ENCODE data around the gene ATP6V1C2.

ATP6V1C2 gene

GRCh38 chr2:10759151-10759714, 37.8 kb downstream of the ATP6V1C2 start:
- no peak overlapping the region for H3K4me3 ChIP-seq (ENCODE audit: low read depth, low read length)
- DNase-seq (ENCODE audit: low read depth) = no peak
- TF ChIP-seq CTCF (IDR thresholded peaks at IDR 0.05; ENCODE audit: insufficient read depth, low read depth, low read length, missing control alignments) = no peak

- DNase-seq (ENCODE audit: low read depth) = no peak
- TF ChIP-seq CTCF (IDR thresholded peaks at IDR 0.05; ENCODE audit: insufficient read depth, low read depth, low read length, missing control alignments) = no peak
- no peak overlapping the region for H3K4me3 ChIP-seq (ENCODE audit: low read depth, low read length)
These were observed 39.5 kb downstream of the ATP6V1C2 start for GRCh38 chr2:10760794-10761504.

- no peak for DNase-seq (ENCODE audit: low read depth)
- H3K4me3 ChIP-seq (ENCODE audit: low read depth, low read length) = no peak overlapping the region
- no peak for TF ChIP-seq CTCF (IDR thresholded peaks at IDR 0.05; ENCODE audit: insufficient read depth, low read depth, low read length, missing control alignments)
These were observed 40.2 kb downstream of the ATP6V1C2 start for GRCh38 chr2:10761591-10761990.

GRCh38 chr2:10762651-10763460, 41.4 kb downstream of the ATP6V1C2 start:
- no peak for TF ChIP-seq CTCF (IDR thresholded peaks at IDR 0.05; ENCODE audit: insufficient read depth, low read depth, low read length, missing control alignments)
- H3K4me3 ChIP-seq (ENCODE audit: low read depth, low read length) = no peak overlapping the region
- no peak for DNase-seq (ENCODE audit: low read depth)

- H3K4me3 ChIP-seq (ENCODE audit: low read depth, low read length) = no peak overlapping the region
- DNase-seq (ENCODE audit: low read depth) = no peak
- TF ChIP-seq CTCF (IDR thresholded peaks at IDR 0.05; ENCODE audit: insufficient read depth, low read depth, low read length, missing control alignments) = no peak
These were observed 42.0 kb downstream of the ATP6V1C2 start for GRCh38 chr2:10763461-10763800.

- DNase-seq (ENCODE audit: low read depth) = no peak
- H3K4me3 ChIP-seq (ENCODE audit: low read depth, low read length) = no peak overlapping the region
- no peak for TF ChIP-seq CTCF (IDR thresholded peaks at IDR 0.05; ENCODE audit: insufficient read depth, low read depth, low read length, missing control alignments)
These were observed 42.8 kb downstream of the ATP6V1C2 start for GRCh38 chr2:10764096-10764785.

Data from GM12865 (cell line).